ENCODE data around the gene STAG1. TPM values are rescaled to one million over a fixed set of nuclear protein-coding genes. Genes with fewer than 3 reads are reported as not detected.
"Not testable (repeated sequence)": the region's sequence is repeated elsewhere in the genome, so short reads cannot be mapped to it uniquely, and the experiment has no call there.

The STAG1 gene
- total RNA-seq, 2 experiments from 2014 or later = 38.7 to 44.7 TPM

- H3K27ac Mint-ChIP-seq = no peak overlapping the region
- DNase-seq = no peak
- ChIA-PET POLR2A (no interaction called here), CTCF (interaction anchor here (1.0 to 1.3 kb wide), 2 partner anchors 9 to 132 kb away, joined by 4 read pairs; partner anchors contain the start of gene STAG1)
- no peak for ATAC-seq
- peaks cover 13% of the 10 kb centered on the region for H3K36me3 Mint-ChIP-seq (ENCODE audit: low read depth)
- no peaks in the 10 kb centered on the region for H3K9me3 Mint-ChIP-seq (ENCODE audit: insufficient read depth)
- H3K27me3 Mint-ChIP-seq (ENCODE audit: low read depth) = no peaks in the 10 kb centered on the region
- H3K4me1 Mint-ChIP-seq (ENCODE audit: low read depth) = no peaks in the 10 kb centered on the region
- no peak overlapping the region for H3K4me3 Mint-ChIP-seq
Observed at GRCh38 chr3:136620436-136620835, 131.7 kb downstream of the STAG1 start.

- H3K27ac Mint-ChIP-seq; DNase-seq; POLR2A ChIA-PET; H3K9me3 Mint-ChIP-seq (ENCODE audit: insufficient read depth); H3K27me3 Mint-ChIP-seq (ENCODE audit: low read depth); H3K4me1 Mint-ChIP-seq (ENCODE audit: low read depth); ATAC-seq; CTCF ChIA-PET; H3K4me3 Mint-ChIP-seq: not testable (repeated sequence)
- peaks cover 13% of the 10 kb centered on the region for H3K36me3 Mint-ChIP-seq (ENCODE audit: low read depth)
Observed at GRCh38 chr3:136617969-136618525, 134.1 kb downstream of the STAG1 start.

- Mint-ChIP-seq H3K9me3 (ENCODE audit: insufficient read depth) (no peaks in the 10 kb centered on the region), H3K36me3 (ENCODE audit: low read depth) (peaks cover 15% of the 10 kb centered on the region), H3K4me1 (ENCODE audit: low read depth) (no peaks in the 10 kb centered on the region), H3K27me3 (ENCODE audit: low read depth) (no peaks in the 10 kb centered on the region), H3K4me3 (no peak overlapping the region), H3K27ac (no peak overlapping the region)
- POLR2A ChIA-PET = no interaction called here
- CTCF ChIA-PET = no interaction called here
- DNase-seq (no peak), ATAC-seq (no peak)
Observed at GRCh38 chr3:136617198-136617597, 135.0 kb downstream of the STAG1 start.

DNA sequence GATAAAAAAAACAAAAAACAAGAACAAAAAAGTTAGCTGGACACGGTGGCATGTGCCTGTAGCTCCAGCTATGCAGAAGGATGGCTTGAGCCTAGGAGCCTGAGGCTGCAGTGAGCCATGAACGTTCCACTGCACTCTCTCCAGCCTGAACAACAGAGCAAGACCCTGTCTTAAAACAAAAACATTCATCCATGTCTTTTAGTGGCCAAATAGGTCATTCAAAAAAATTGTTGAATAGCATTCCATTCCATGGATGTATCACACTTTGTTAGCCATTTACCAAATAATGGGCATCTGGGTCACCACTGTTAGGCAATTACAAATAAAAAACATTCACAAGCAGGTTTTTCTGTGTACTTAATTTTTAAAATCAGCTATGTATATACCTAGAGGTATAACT is 139.7 kb downstream of the STAG1 start:
- Mint-ChIP-seq H3K4me1 (ENCODE audit: low read depth) (no peaks in the 10 kb centered on the region), H3K36me3 (ENCODE audit: low read depth) (peaks cover 14% of the 10 kb centered on the region), H3K27ac (no peak overlapping the region), H3K9me3 (ENCODE audit: insufficient read depth) (no peaks in the 10 kb centered on the region), H3K4me3 (no peak overlapping the region), H3K27me3 (ENCODE audit: low read depth) (no peaks in the 10 kb centered on the region)
- CTCF ChIA-PET = no interaction called here
- DNase-seq = no peak
- POLR2A ChIA-PET = no interaction called here
- ATAC-seq = no peak

- peaks cover 10% of the 10 kb centered on the region for H3K4me1 Mint-ChIP-seq (ENCODE audit: low read depth)
- DNase-seq (no peak), ATAC-seq (no peak)
- H3K27me3 Mint-ChIP-seq (ENCODE audit: low read depth) = no peaks in the 10 kb centered on the region
- ChIA-PET POLR2A (no interaction called here), CTCF (interaction anchor here (1.2 kb wide), 1 partner anchor 9 kb away, joined by 3 read pairs; no protein-coding TSS in a partner anchor)
- no peaks in the 10 kb centered on the region for H3K9me3 Mint-ChIP-seq (ENCODE audit: insufficient read depth)
- peaks cover 21% of the 10 kb centered on the region for H3K36me3 Mint-ChIP-seq (ENCODE audit: low read depth)
- no peak overlapping the region for H3K4me3 Mint-ChIP-seq
- no peak overlapping the region for H3K27ac Mint-ChIP-seq
Observed at GRCh38 chr3:136606990-136607389, 145.2 kb downstream of the STAG1 start.

- ATAC-seq; H3K27ac Mint-ChIP-seq; DNase-seq; H3K4me3 Mint-ChIP-seq; POLR2A ChIA-PET; H3K27me3 Mint-ChIP-seq (ENCODE audit: low read depth); H3K9me3 Mint-ChIP-seq (ENCODE audit: insufficient read depth): not testable (repeated sequence)
- peaks cover 10% of the 10 kb centered on the region for H3K4me1 Mint-ChIP-seq (ENCODE audit: low read depth)
- H3K36me3 Mint-ChIP-seq (ENCODE audit: low read depth) = peaks cover 20% of the 10 kb centered on the region
- CTCF ChIA-PET = interaction anchor here (1.2 kb wide), 1 partner anchor 8 kb away, joined by 3 read pairs; no protein-coding TSS in a partner anchor
Observed at GRCh38 chr3:136606216-136606615, 146.0 kb downstream of the STAG1 start.

DNA sequence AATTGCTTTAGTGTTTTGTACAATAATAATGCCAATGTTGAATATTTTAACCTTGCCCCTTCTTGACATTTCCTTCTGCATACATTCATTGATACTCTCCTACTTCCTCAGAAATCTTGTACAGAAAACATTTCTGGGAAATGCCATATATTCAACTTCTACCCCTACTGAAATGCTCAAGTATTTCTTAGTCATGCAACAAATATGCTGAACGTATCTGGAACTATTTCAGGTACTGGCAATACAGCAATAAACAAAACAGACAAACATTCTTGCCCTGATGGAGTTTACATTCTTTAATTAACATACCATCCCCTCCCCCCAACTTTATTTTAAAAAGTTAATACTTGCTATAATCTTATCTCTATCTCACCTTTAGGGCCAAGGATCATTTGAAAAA is 147.2 kb downstream of the STAG1 start:
- Mint-ChIP-seq H3K27ac (no peak overlapping the region), H3K27me3 (ENCODE audit: low read depth) (no peaks in the 10 kb centered on the region), H3K36me3 (ENCODE audit: low read depth) (peaks cover 22% of the 10 kb centered on the region), H3K9me3 (ENCODE audit: insufficient read depth) (no peaks in the 10 kb centered on the region), H3K4me3 (no peak overlapping the region), H3K4me1 (ENCODE audit: low read depth) (peaks cover 10% of the 10 kb centered on the region)
- DNase-seq = no peak
- ATAC-seq = no peak
- ChIA-PET POLR2A (no interaction called here), CTCF (no interaction called here)

DNA sequence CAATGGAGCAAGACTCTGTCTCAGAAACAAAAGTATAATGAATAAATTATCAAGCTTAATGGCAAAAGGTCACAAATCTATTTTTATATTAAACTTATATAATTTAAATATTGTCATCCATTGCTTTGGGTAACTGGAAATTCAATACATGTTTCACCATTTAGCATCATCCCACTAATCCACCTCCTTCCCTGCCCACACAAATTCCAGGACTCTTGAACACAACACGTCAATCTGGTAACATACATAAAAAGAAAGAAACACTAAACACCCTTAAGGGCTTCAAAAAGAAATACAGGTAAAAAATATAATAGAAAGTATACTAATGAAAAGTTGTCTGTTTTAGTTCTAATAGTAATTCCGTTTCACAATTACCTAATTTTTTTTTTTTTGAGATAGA is 149.4 kb downstream of the STAG1 start:
- Mint-ChIP-seq H3K36me3 (ENCODE audit: low read depth) (peaks cover 16% of the 10 kb centered on the region), H3K4me3 (no peak overlapping the region), H3K27ac (no peak overlapping the region), H3K4me1 (ENCODE audit: low read depth) (peaks cover 10% of the 10 kb centered on the region), H3K9me3 (ENCODE audit: insufficient read depth) (no peaks in the 10 kb centered on the region), H3K27me3 (ENCODE audit: low read depth) (no peaks in the 10 kb centered on the region)
- DNase-seq (no peak), ATAC-seq (no peak)
- ChIA-PET CTCF (no interaction called here), POLR2A (no interaction called here)

GRCh38 chr3:136595913-136596697 is 156.1 kb downstream of the STAG1 start:
- ATAC-seq = peak; percentile 63
- H3K9me3 Mint-ChIP-seq (ENCODE audit: insufficient read depth) = no peaks in the 10 kb centered on the region
- peak overlapping the region; percentile 4 for H3K4me3 Mint-ChIP-seq
- no peaks in the 10 kb centered on the region for H3K27me3 Mint-ChIP-seq (ENCODE audit: low read depth)
- peaks cover 21% of the 10 kb centered on the region for H3K4me1 Mint-ChIP-seq (ENCODE audit: low read depth)
- CTCF ChIA-PET = interaction anchor here (0.5 to 1.4 kb wide), 4 partner anchors 36 to 531 kb away, joined by 3 to 5 read pairs (median 3); partner anchors contain the start of gene STAG1
- DNase-seq = no peak
- H3K36me3 Mint-ChIP-seq (ENCODE audit: low read depth) = peaks cover 17% of the 10 kb centered on the region
- peak overlapping the region; percentile 65 for H3K27ac Mint-ChIP-seq
- POLR2A ChIA-PET = interaction anchor here (0.6 to 0.7 kb wide), 2 partner anchors 156 to 532 kb away, joined by 3 to 6 read pairs; partner anchors contain the start of gene STAG1

DNA sequence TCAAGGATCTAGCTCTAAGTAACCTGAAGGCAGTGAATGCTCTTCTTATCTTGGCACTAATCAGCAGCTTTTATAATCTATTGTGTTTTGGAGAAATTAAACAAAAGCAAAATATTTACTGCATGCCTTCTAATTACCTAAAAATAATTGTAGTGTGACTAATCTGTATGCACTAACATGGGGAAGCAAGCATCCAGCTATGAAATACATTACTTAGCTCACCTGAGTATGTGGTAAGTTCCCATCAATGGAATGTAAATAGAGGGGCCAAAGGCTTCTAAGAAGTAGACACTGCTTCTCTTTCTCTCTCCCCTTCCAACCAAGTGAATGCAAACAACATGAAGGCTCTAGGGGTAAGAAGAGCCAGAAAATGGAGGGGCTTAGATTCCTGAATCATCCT is 165.6 kb downstream of the STAG1 start:
- ChIA-PET CTCF (interaction anchor here (1.0 to 1.6 kb wide), 2 partner anchors 40 to 166 kb away, joined by 3 to 5 read pairs; partner anchors contain the start of gene STAG1), POLR2A (no interaction called here)
- no peak overlapping the region for H3K27ac Mint-ChIP-seq
- DNase-seq = no peak
- H3K4me3 Mint-ChIP-seq = no peak overlapping the region
- H3K27me3 Mint-ChIP-seq (ENCODE audit: low read depth) = no peaks in the 10 kb centered on the region
- H3K36me3 Mint-ChIP-seq (ENCODE audit: low read depth) = peaks cover 27% of the 10 kb centered on the region
- no peaks in the 10 kb centered on the region for H3K9me3 Mint-ChIP-seq (ENCODE audit: insufficient read depth)
- no peak for ATAC-seq
- no peaks in the 10 kb centered on the region for H3K4me1 Mint-ChIP-seq (ENCODE audit: low read depth)

- Mint-ChIP-seq H3K9me3 (ENCODE audit: insufficient read depth) (no peaks in the 10 kb centered on the region), H3K27me3 (ENCODE audit: low read depth) (no peaks in the 10 kb centered on the region), H3K27ac (no peak overlapping the region), H3K4me3 (no peak overlapping the region), H3K36me3 (ENCODE audit: low read depth) (peaks cover 27% of the 10 kb centered on the region), H3K4me1 (ENCODE audit: low read depth) (no peaks in the 10 kb centered on the region)
- POLR2A ChIA-PET = no interaction called here
- no peak for ATAC-seq
- DNase-seq = no peak
- CTCF ChIA-PET = no interaction called here
Observed at GRCh38 chr3:136584728-136585127, 167.4 kb downstream of the STAG1 start.

- H3K9me3 Mint-ChIP-seq (ENCODE audit: insufficient read depth) = no peaks in the 10 kb centered on the region
- no peak for DNase-seq
- ChIA-PET POLR2A (no interaction called here), CTCF (no interaction called here)
- no peaks in the 10 kb centered on the region for H3K27me3 Mint-ChIP-seq (ENCODE audit: low read depth)
- no peak overlapping the region for H3K27ac Mint-ChIP-seq
- no peaks in the 10 kb centered on the region for H3K4me1 Mint-ChIP-seq (ENCODE audit: low read depth)
- ATAC-seq = no peak
- peaks cover 31% of the 10 kb centered on the region for H3K36me3 Mint-ChIP-seq (ENCODE audit: low read depth)
- no peak overlapping the region for H3K4me3 Mint-ChIP-seq
Observed at GRCh38 chr3:136583823-136584222, 168.4 kb downstream of the STAG1 start.
